NCI-H2196 (cell line): ENCODE results near the gene TUFM.
"Not testable (repeated sequence)": the region's sequence is repeated elsewhere in the genome, so short reads cannot be mapped to it uniquely, and the experiment has no call there.

Experiments
- DNase-seq: peaks from one replicate; lab custom pipeline; 2025; ENCODE audit not compliant: unreplicated experiment; lab: John Stamatoyannopoulos, UW

The TUFM gene

DNA sequence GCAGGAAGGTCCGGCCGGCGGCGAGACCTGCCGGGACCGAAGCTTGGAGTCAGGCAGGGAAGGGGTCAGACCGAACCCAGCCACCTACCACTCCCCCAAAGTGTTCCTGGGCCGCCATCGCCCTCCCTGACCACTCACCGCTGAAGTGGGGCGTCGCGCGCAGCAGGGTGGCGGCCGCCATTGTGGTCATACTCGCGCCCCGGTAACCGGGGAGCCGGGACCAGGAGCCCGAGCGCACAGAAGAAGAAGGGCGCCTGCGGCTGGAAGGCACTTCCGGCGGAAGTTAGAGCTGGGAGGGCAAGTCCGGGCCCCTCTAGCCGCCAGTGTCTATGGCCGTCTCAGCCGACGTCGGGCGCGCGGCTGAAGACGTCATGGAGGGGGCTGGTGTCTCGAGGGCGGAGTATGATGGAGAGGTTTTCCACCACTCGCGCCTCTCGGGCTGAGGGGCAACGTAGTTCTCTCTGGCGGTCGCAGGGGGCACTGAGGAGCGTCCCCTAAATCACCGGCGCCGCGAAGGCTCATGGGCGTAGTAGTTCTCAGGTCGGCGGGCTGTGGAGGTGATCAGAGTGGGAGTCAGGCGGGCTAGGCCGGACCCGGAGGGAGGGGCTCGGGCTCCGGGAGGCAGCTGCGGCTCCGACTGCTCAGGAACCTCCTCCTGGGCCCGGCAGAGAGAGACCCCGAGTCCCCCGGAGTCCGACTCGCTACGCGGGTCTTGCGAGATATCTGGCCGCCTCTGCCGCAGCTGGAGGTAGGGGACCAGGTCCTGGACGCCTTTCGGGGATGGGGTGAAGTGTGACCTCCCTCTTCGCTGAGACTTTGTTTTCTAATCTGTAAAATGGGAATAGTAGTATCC is at the start of gene TUFM:
TUFM (minus strand) TSS at position 269 of the 853 bp plus-strand sequence; CDS start at position 190, 79 bp downstream.
- DNase-seq: peak; percentile 98

DNA sequence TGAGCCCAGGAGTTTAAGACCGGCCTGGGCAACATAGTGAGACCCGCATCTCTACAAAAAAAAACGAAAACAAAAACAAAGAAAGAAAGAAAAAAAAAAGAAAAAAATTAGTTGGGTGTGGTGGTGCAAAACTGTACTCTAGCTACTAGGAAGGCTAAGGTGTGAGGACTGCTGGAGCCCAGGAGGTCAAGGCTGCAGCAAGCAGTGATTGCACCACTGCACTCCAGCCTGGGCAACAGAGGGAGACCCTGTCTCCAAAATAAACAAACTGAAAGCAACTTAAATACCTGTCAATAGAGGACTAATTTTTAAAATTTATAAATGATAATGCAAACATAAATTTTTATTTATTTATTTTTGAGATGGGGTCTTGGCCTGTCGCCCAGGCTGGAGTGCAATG is 49.5 kb upstream of the TUFM start:
- no peak for DNase-seq

DNA sequence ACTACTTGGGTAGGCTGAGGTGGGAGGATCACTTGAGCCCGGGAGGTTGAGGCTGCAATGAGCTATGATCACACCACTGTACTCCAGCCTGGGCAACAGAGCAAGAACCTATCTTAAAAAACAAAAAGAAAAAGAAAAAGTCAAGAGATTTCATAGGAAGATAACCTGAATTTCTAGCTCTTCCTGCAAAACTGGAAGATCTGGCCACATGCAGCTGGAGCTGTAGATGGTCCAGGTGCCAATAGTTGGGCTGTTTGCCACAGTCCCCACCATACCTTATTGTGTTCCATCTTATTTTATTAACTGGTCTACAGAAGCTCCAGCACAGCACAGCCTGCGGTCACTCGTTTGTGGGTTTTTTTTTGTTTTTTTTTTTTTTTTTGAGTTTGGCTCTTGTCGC is 47.1 kb upstream of the TUFM start:
- no peak for DNase-seq

DNA sequence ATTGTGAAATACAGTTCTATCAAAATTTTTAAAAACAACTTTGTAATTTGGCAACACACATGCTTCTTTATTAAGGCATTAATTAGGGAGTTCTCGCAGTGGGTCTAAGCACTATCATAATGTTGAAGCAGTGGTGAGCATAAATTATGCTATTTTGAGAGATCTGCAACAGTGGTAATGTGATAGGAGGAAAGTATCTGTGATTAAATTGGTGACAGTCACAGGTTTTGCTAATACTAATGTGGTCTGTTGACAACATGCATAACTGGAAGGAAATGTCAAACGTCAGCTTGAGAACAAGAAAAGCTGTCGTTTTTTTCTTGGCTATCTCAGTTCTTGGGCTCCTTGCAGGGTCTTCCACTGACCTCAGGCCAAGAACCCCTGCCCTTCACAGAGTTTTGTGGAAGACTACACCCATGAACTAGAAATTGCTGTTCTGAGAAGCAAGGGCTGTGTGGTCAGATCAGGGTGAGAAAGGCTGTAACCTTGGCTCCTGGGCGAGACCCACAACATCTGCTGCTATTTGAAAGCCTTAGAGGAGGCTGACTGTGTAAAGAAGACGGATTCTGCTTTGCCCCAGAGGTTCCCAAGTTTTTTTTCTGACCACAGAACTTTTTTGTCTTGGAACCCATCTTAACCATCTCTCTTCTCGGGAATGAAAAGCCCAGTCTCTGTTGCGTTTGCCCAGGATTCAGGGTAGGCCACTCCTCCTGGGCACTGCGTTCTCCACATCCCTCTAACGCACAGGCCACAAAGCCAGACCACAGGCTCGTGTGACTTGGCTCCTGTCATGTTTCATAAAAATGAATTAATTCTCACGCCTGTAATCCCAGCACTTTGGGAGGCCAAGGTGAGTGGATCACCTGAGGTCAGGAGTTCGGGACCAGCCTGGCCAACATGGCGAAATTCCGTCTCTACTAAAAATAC is 46.1 kb upstream of the TUFM start:
- no peak for DNase-seq

DNA sequence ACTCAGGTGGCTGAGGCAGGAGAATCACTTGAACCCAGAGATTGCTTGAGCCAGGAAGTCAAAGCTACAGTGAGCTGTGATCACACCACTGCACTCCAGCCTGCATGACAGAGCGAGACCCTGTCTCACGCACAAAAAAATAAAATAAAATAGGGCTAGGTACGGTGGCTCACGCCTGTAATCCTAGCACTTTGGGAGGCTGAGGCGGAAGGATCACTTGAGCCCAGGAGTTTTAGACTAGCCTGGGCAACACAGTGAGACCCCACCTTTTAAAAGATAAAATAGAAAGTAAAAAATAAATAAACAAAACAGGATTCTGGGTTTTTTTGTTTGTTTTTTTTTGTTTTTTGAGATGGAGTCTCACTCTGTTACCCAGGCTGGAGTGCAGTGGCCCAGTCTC is 44.2 kb upstream of the TUFM start:
- DNase-seq: not testable (repeated sequence)

DNA sequence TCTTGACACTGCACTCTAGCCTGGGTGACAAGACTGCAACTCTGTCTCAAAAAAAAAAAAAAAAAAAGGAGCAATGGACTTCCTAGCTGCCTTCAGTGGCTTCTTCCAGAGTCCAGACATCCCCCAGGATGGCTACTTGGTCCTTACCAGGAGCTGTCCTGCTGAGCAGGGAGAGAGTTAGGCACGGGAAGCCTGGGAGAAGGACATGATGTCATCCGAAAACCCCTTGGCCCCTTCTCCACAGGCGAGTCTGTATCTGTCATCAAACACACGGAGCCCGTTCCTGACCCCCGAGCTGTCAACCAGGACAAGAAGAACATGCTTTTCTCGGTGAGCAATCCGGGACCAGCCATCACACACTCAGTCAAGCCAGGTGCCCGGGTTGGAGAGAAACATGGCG is 40.8 kb upstream of the TUFM start:
- DNase-seq: no peak

DNA sequence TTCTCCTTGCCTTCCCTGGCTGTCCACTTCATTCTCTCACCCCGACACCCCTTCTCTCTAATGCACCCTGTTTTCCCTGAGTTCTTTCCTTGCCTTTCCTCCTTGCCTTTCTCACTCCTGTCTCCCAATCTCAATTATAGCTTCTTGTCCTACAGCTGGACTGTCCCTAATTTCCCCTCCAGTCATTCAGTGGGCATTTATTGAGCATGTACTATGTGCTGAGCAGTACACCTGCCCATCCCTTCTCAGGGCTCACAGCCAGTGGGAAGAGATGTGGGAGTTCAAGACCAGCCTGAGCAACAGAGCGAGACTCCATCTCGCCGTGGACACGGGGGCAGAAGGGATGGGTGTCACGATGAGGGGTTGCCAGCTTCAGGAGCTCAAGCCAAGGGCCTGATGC is 37.9 kb upstream of the TUFM start:
- no peak for DNase-seq

DNA sequence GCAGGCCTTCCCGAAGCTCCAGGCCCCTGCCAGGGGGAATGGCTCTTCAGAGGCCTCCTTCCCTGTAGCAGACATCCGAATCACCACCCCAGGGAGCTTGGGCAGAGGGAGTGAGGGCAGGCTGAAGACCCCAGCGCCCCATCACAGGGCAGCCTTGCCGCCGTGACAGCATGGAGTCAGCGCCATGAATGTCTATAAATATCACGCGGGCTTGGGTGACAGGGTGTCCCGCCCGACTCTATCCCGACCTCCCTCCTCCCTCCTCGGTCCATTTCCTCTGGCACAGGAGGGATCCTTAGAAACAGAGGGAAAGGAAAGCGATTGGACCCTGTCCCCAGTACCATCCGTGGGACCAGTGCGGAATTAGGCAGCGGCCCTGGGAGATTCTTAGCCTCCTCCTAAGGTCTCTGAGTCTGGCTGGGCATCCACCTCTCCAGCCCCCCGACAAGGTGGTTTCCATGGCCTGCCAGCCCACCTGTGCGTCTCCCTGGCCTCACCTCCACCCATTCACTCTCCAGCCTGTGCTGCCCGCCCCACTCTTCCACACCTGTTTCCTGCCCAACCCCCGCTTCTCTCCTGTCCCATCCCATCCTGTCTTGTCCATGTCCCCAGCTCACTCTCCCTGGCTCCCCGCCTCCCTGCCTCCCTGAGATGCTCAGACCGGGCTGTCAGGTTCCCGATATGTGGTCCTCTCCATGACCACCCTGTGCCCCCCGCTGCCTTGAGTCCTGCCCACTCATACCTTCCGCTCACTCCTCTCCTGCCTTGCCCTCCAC is 37.3 kb upstream of the TUFM start:
- DNase-seq: no peak

DNA sequence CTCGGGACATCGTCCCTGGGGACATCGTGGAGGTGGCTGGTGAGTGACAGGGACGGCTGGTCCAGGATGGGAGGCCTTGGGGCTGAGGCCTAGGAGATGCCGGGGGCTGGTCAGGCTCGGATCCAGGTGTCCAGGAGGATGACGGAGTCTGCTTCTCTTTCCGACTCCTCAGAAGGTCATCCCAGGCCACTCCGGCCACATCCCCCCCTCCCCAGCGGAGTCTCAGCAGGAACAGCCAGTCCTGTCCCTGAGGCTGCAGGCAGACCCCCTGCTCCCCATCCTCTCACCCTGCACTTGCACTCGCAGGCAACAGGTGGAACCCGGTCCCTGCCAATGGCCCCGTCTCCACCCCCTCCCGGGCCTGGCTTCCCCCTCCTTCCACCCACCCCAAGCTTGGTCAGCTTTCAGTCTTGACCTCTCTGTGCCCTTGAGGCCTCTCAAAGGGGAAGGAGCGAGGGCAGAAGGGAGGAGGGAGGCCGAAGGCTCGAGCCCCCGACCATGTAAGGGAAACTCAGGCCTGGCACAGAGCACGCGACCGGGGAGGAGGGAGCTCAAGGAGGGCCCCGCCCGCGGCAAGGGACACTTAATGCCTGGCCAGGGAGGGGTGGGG is 36.5 kb upstream of the TUFM start:
- no peak for DNase-seq

DNA sequence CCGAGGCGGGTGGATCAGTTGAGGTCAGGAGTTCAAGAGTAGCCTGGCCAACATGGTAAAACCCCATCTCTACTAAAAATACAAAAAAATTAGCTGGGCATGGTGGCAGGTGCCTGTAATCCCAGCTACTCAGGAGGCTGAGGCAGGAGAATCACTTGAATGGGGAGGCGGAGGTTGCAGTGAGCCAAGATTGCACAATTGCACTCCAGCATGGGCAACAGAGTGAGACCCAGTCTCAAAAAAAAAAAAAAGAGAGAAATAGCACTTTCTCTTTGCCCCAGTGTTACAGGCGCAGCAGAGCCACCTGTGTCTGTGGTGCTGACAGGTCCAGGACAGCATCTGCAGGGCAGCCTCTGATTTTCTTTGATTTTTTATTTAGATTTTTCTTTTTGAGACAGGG is 35.4 kb upstream of the TUFM start:
- DNase-seq: not testable (repeated sequence)

DNA sequence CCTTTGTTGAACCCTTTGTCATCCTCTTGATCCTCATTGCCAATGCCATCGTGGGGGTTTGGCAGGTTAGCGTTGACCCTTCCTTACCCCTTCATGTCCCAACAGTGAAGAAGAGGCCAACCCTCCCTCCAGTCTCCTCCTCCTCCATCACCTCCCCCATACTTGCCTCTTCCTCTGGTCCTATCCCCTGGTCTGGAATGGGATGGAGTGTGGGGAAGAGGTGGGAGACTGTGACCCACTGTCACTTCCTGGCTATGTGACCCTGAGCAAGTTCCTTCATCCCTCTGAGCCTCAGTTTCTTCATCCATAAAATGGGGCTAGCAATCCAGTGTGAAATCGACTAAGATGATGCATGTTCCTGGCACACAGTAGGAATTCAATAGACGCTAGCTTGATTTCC is 34.8 kb upstream of the TUFM start:
- no peak for DNase-seq

DNA sequence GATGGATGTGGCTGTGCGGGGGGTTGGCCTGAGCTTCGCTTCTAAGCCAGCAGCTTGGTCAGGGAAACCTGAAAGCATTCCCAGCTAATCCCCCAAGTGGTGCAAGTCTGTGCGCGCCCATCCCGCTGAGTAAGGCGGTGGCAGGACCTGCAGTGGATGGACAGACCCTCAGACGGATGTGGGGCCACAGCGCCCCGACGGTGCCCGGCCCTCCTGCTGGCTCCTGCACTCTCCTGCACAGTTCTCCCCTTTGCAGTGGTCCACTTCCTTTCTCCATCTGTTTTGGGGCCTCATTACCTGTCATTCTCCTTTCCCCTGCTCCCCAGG is 34.4 kb upstream of the TUFM start:
- no peak for DNase-seq

DNA sequence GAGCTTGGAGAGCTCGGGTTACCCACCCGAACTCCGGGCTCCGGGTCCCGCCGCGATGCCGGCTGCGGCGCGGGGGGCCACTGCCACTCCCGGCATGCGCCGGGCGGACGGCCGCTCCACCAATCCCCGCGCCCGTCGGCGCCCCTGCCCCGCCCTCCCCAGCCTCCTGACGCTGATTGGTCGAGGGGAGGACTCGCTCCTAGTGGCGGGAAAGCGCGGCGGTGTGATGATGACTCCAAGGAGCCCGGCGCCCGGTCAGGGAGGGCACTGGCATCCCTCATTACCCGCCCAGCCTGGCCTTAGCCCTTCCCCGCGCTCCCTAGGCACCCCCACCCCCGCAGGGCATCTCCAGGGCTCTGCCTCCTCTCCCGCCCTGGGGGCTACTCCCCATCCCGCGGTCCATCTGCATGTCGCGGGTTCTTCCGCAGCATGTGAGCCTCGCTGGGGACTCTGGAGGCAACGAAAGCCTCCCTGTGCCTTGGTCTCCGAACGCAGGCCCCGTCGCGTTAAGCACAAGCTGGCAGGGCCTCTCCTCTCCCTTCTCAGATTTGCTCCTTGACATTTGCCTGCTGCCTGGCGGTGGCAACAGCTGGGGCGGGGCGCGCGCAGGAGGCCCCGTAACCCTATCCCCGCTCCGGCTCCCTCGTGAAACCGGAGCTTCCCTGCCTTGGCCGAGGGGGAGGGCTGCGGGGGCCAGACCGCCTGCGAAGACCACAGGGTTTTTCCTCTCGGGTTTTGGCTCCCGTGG is 33.9 kb upstream of the TUFM start:
- DNase-seq: peak; percentile 95

DNA sequence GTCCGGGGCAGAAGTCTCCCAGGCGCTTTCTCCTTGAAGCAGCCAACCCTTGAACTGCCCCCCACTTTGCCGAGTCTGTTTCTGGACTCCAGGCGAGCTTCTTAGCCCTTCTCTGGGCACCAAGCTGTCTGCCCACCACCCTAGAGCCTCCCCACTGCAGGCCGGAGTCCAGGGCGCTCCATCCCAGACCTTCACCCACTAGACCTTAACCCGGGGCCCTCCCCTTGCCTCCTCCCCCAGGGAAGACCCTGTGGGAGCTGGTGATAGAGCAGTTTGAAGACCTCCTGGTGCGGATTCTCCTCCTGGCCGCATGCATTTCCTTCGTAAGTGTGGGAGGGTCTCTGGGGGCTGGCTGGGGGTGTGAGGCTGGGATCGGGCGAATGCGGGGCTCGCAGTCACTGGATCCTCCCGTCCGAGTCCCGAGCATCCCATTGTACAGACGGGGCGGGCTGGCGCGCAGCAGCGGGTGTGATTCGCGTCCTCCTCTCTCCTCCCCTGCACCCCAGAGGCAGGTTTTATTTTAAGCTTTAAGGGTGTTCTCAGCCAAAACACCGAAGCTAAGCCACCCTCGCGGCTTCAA is 33.2 kb upstream of the TUFM start:
- no peak for DNase-seq

DNA sequence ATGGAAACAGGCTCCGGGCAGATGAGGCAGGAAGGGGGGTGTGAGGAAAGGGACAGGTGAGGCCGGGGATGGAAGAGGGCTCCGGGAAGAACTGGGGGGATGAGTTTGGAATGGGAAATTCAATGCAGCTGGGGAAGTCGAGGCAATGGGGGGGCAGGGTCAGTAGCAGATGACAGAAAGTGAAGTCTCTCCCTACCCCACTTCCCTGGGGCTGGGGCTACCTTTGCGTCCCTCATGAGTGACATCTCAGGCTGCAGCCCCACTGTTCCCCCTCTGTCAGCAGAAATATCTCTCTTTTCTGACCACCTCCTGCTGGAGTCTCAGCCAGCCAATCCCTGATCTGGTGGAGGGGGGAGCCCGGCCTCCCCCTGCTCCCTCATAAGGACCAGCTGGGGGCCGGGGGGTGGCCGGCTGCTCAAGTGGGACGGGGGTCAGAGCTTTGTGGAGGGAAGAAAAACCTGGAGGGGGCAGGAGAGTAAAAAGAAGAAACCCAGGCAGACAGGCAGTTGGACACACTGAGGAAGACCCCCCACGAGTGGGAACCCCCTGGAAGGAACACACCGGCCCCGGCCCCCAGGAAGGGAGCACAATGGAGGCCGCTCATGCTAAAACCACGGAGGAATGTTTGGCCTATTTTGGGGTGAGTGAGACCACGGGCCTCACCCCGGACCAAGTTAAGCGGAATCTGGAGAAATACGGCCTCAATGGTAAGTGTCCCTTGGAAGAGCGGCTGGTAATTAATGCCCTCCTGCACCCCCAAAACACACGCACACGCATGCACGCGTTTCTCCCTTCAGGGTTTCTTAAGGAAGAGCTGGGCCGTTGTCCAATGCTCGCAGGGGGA is 32.2 kb upstream of the TUFM start, which contains the start of gene ATP2A1:
ATP2A1 (plus strand) TSS at position 406 of the 844 bp plus-strand sequence; CDS start at position 590, 184 bp downstream.
- no peak for DNase-seq

DNA sequence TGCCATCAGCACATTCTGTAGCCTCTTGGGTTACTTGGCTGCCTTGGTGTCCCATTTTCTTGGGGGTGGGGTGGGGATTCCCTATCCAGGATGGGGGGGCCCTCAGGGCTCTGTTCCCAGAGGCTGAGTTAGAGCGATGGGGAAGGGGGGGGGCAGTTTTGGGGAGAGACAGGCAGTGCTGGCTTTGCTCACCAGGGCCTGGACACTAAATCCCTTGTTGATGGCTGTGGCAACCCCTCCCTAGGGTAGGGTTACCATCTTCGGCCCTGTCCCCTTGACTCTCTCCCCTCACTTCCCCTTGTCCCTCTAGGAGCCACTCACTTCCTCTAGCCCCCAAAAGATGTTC is 31.5 kb upstream of the TUFM start:
- no peak for DNase-seq

DNA sequence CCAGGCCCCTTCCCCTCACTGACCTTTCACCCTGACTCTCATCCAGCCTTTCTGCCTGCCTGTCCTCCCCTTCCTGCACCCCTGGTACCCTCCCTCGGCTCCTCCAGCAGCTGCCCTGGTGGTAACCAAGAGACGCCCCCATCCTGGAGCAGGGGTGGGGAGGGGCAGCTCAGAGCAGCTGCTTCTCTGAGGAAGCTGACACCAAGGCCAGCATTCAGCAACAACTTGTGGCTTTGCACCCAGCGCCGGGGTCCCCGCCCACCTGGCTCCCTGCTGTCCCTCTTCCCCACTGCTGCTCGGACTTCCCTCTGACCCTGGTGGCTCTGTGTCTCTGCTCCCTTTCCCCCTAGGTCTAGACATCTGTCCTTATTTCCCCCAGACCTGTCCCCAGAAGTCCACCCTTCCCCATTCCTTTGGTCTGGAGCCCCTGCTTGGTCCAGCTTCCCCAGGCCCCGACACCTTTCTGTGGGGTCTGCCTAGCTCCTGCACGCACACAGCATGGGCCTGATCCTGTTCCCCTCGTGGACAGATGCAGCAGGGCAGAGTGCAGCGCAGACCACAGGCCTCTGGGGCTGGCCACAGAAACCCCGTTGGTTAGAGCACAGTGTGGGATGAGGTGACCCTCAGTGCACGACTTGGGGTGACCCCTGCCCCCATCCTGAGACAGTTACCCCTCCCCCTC is 31.0 kb upstream of the TUFM start:
- DNase-seq: no peak

DNA sequence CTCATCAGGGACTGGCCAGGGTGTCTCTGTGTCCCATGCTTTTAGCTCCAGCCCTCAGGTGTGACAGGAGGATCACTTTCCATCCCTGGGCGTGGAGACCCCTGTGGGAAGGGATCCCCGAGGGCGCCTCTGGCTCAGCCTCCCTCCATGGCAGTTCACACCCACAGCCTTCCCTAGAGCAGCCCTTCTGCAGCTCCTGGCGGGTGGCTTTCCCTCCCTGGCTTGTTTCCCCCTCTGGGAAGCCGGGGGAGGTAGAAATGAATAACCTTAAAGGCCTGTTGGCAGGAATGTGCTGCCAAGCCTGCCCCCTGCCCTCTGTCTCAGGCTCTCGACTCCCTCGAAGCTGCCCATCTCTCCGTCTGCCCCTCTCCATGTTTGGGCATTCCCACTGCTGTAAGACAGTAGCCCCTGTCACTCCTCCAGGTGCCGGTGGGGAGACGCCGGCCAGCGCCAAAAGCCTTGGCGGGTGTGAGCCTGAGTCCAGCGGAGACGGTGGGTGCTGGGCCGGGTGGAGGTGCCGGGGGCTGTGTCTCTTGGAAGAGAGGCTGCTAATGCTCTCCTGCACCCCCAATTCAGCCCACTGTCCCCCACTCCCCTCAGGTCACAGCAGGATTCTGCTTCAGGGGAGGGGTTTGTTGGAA is 30.0 kb upstream of the TUFM start:
- DNase-seq: no peak
